ENCODE results near the gene CGB8.

DNA sequence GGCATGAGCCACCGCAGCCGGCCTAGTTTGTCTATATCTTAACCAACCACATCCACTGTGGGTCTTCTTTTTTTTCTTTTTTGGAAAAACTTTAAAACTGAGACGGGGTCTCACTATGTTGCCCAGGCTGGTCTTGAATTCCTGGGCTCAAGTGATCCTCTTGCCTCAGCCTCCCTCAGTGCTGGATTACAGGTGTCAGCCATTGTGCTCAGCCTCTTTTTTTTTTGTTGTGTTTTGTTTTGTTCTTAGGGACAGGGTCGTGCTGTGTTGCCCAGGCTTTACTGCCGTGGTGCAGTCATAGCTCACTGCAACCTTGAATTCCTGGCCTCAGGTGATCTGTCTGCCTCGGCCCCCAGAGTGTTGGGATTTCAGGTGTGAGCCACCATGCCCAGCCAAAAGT, 43.8 kb upstream of the CGB8 start:
- TF ChIP-seq, protein P1, sequence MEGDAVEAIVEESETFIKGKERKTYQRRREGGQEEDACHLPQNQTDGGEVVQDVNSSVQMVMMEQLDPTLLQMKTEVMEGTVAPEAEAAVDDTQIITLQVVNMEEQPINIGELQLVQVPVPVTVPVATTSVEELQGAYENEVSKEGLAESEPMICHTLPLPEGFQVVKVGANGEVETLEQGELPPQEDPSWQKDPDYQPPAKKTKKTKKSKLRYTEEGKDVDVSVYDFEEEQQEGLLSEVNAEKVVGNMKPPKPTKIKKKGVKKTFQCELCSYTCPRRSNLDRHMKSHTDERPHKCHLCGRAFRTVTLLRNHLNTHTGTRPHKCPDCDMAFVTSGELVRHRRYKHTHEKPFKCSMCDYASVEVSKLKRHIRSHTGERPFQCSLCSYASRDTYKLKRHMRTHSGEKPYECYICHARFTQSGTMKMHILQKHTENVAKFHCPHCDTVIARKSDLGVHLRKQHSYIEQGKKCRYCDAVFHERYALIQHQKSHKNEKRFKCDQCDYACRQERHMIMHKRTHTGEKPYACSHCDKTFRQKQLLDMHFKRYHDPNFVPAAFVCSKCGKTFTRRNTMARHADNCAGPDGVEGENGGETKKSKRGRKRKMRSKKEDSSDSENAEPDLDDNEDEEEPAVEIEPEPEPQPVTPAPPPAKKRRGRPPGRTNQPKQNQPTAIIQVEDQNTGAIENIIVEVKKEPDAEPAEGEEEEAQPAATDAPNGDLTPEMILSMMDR (conservative IDR thresholded peaks at IDR 0.05): no peak
- TF ChIP-seq ZFX (IDR thresholded peaks at IDR 0.05): no peak

All from C4-2B (cell line).